Stimulated activated CD8-positive, alpha-beta memory T cell treated with anti-CD3 and anti-CD28 coated beads, Interleukin-15, amount 100 ng/mL, for 48 hours (primary cell): Measurements from ENCODE around the gene MAF.

Source experiments
- DNase-seq, 2 donors: peaks; one replicate each; pipeline ENCODE4 v3.0.0-alpha.2; 2020; ENCODE audit warnings: low read depth in 2 of 2

Gene MAF

GRCh38 chr16:79600638-79601091 lies at the start of gene MAF:
Gene MAF, minus strand, starts transcription at chr16:79600737. Its CDS starts 835 bp downstream, at chr16:79599902.
- DNase-seq: peak; percentile 72 to 74

DNA sequence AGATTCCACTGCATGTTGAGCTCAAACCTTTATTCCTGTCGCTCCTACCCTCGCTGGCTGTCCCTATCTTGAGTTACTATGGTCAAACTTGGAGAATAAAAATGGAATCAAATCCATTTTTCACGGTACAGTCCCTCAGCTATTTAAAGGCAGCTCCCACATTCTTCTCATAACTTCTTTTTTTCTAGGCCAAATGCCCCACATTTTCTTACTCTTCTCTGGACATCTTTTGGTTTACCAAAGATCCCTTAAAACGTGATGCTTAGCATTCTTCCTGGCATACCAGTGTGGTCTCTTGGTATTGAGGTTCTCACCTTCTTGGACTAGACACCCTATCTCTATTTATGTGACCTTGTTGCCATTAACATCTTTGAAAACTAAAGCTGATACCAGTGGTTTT lies 48.3 kb upstream of the MAF start:
- DNase-seq: no peak

GRCh38 chr16:79647586-79647985 lies 47.0 kb upstream of the MAF start:
- DNase-seq: no peak

GRCh38 chr16:79645701-79646100 lies 45.2 kb upstream of the MAF start:
- DNase-seq: no peak

GRCh38 chr16:79644971-79645667 lies 44.6 kb upstream of the MAF start:
- DNase-seq: no peak

DNA sequence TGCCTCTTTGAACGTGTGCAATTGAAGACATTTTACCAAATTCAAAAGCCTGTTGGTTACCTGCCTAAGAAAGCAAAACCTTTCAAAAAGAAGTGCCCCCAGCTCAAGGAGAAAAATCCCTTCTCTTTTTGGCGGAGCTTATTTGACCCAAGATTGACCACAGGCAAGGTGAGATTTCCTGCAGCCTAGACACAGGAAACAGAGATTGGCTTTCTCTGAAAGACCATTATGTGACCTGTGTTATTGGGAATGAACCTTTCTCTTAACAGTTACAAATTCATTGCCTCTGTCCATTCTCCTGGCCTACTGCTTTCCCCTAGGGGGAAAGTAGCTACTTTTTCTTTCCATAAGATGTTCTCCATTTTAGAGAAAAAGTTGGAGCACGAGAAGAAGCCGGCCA lies 42.1 kb upstream of the MAF start:
- DNase-seq: no peak

GRCh38 chr16:79640513-79641360 lies 40.2 kb upstream of the MAF start:
- no peak for DNase-seq

DNA sequence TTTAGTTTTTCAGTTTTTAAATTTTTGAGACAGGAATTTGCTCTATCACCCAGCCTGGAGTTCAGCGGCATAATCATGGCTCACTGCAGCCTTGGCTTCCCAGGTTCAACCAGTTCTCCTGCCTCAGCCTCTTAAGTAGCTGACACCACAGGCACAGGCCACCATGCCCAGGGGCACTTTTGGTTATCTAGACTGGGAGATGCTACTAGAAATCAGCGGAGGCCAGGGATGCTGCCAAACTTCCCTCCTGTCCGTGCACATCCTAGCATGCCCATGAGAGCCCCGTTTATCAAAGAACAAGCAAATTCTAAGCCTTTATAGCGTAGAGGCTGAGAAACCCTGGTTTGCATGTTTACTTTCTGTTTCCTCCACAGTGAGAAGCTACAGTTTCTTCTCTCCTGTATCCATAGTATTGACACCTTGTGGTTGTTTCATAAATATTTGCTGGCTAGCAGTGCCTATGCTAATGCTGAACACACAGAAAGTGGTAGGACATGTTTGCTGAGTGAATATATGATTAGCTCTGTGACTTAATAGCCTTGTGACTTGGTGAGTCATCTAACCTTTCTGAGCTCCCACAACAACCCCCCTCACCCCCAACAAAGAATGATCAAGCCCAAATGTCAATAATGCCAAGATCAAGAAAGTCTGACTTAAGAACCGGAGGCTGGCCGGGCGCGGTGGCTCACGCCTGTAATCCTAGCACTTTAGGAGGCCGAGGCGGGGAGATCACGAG lies 39.2 kb upstream of the MAF start:
- DNase-seq: no peak

DNA sequence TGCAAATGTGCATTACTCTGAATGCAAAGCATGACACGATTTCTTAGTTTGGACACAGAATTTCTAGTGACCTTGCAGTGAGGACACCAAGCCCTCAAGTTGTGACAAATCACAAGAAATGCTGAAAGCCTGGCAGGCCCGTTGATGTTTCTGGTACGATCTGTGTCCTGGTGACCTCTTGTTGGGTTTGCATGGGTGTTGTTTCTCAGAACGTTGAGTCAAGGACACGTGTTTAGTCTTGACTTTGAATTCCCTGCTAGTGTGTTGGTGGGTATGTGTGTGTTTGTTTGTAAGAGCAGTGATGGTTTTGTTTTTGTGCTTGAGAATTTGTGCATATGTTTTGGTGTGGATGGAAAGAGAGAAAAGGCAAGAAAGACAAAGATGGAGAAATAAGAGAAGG lies 37.8 kb upstream of the MAF start:
- DNase-seq: no peak

GRCh38 chr16:79635488-79635887 lies 35.0 kb upstream of the MAF start:
- no peak for DNase-seq

DNA sequence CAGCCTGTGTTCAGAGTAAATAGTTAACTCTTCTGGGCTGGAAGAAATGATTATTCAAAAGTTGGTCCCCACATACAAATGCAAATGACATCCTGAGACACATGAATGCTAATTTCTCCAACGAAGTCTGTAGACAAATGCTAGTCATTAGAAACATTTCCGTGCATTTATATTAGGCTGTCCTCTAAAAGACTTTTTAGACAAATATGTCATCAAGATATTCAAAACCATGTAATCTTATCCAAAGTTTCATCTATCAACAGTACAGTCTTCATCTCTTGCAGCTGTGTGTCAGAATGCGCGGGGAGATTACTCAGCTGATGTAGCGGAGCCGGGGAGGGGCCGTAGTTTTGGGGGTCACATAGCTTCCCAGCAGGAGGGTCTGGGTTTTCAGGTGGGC lies 33.8 kb upstream of the MAF start:
- DNase-seq: no peak

DNA sequence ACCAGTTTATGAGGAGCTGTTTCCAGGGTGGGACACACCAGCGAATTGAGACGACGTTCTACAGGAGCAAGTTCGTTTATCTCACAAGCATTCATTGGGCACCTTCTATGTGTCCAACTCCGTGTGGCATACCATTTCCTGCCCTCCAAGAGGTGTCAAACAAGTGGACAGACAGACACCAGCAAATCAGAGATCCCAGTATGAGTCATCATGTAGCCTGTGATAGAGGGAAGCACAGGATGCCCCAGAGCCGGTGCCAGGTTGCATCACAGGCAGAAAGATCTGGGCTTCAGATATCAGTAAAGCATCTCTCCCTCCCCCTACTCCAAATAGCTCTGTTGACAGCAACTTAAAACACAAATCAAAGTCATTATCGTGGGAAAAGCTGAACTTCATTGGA lies 31.8 kb upstream of the MAF start:
- DNase-seq: no peak

GRCh38 chr16:79628988-79629387 lies 28.5 kb upstream of the MAF start:
- DNase-seq: no peak

DNA sequence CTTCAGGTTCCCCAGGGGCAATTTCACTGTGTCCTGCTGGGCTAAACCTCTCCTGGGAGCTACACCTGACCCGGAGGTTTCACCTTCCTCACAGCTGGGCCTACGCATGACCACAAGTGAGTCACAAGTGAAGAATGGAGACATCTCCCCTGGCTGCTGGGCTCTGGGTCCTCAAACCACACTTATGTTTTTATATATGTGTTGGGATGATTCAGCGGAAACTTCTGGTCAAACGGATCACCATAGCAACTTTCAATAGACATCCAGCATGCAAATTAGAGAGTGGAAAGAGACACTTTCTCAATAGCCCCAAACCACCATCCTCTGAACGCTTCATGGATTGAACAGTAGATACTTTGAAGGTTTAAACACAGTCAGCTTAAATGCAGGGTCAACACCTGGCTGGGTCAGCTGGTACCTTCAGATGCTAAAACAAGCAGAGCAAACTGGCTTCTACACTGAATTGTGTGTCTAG lies 28.0 kb upstream of the MAF start:
- peak; percentile 67 to 69 for DNase-seq

- no peak for DNase-seq
Observed at GRCh38 chr16:79627092-79627491, 26.6 kb upstream of the MAF start.

DNA sequence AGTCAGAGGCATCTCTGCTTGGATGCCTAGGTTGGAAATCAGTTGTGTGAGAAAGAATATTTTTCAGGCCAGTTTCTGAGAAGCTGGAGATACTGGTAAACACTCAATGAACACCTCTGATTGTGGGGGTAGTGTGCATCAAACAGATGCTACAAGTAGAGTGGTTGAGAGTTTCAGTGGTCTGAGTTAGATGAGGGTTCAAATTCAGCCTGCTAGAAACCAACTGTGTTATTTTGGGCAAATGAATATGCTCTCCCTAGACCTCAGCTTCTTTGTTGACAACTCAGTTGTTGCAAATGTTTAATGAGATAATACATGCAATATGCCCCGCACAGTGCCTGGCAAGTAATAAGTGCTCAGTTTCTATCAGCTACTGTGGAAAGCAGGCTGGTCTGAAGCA lies 25.2 kb upstream of the MAF start:
- no peak for DNase-seq

GRCh38 chr16:79623824-79624223 lies 23.3 kb upstream of the MAF start:
- no peak for DNase-seq

DNA sequence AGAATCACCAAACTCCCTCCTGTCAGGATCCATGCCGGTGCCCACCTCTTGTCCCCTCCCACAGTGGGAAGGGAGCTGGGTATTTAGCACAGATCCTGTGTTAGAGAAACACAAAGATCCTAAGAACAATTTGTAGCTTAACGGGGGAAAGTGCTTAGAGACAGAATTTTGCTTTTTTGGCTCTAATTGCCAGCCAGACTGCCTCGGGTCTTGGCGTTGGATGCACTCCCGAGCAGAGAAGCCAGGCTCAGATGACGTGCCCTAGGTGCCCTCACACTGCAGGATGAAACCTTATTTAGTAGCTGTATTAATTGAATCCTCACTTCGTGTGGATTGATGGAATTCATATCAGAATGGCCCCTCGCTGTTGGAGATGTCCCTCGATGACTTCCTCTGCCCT lies 22.5 kb upstream of the MAF start:
- DNase-seq: no peak

GRCh38 chr16:79621027-79621426 lies 20.5 kb upstream of the MAF start:
- no peak for DNase-seq

- peak; percentile 53 to 60 for DNase-seq
Observed at GRCh38 chr16:79618692-79619050, 18.1 kb upstream of the MAF start.

DNA sequence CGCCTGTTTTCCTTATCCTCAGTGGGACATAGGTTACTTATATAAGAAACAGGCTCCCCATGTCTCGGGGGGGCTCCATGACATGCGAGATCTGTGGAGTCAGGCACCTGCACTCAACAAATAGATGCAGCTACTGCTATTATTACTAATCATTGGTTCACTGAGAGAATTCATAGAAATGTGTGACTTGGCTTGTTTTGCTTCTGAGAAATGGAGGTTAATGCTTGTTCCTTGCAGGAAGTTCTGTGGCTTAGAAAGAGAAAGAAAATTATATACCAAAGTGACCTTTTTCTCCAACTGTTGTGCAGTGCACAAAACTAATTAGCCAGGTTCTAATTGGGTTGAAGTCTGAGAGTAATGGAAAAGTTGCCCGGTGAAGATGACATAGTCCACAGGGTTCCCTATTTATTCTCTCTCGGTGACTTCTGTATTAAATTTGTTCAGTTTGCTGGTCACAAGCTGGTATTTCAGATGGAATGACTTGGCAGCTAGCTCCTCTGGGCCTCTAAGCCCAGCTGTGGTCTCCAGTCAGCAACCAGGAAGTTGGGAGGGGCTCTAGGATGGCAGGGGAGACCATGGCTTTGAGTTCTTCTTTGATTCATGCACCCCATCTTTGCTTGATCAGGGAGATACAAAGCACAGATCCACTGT lies 17.6 kb upstream of the MAF start:
- DNase-seq: no peak

- DNase-seq: no peak
Observed at GRCh38 chr16:79613009-79613408, 12.5 kb upstream of the MAF start.
